NCI-H510A (cell line): ENCODE results near the gene EPB41L2.

Experiments
- DNase-seq: peaks from one replicate; lab custom pipeline; 2025; lab: John Stamatoyannopoulos, UW

The EPB41L2 gene

GRCh38 chr6:130863415-130864230 is 199.4 kb downstream of the EPB41L2 start:
- DNase-seq, result no peak

- DNase-seq, result no peak
These were observed 200.7 kb downstream of the EPB41L2 start for GRCh38 chr6:130862370-130862769.

GRCh38 chr6:130859161-130859867 is 203.7 kb downstream of the EPB41L2 start:
- DNase-seq, result no peak

GRCh38 chr6:130858498-130859160 is 204.4 kb downstream of the EPB41L2 start:
- no peak for DNase-seq

GRCh38 chr6:130858054-130858453 is 205.0 kb downstream of the EPB41L2 start:
- no peak for DNase-seq

- no peak for DNase-seq
These were observed 209.4 kb downstream of the EPB41L2 start for GRCh38 chr6:130853555-130854183.

GRCh38 chr6:130852844-130853554 is 210.0 kb downstream of the EPB41L2 start:
- no peak for DNase-seq

GRCh38 chr6:130851026-130851425 is 212.0 kb downstream of the EPB41L2 start:
- no peak for DNase-seq

- DNase-seq, result no peak
These were observed 213.5 kb downstream of the EPB41L2 start for GRCh38 chr6:130849594-130849993.

GRCh38 chr6:130848945-130849344 is 214.1 kb downstream of the EPB41L2 start:
- DNase-seq, result no peak

GRCh38 chr6:130847001-130847910 is 215.8 kb downstream of the EPB41L2 start:
- no peak for DNase-seq

- no peak for DNase-seq
These were observed 216.5 kb downstream of the EPB41L2 start for GRCh38 chr6:130846501-130846900.

GRCh38 chr6:130843575-130844320 is 219.3 kb downstream of the EPB41L2 start:
- no peak for DNase-seq

- no peak for DNase-seq
These were observed 221.8 kb downstream of the EPB41L2 start for GRCh38 chr6:130841128-130841728.

- DNase-seq, result no peak
These were observed 223.0 kb downstream of the EPB41L2 start for GRCh38 chr6:130840050-130840449.

GRCh38 chr6:130839379-130839778 is 223.7 kb downstream of the EPB41L2 start:
- no peak for DNase-seq

GRCh38 chr6:130838951-130839350 is 224.1 kb downstream of the EPB41L2 start:
- no peak for DNase-seq

GRCh38 chr6:130838250-130838860 is 224.7 kb downstream of the EPB41L2 start:
- no peak for DNase-seq

GRCh38 chr6:130837067-130837466 is 226.0 kb downstream of the EPB41L2 start:
- DNase-seq, result no peak
